ENCODE results near the gene SLC17A5.
"Not testable (repeated sequence)": the region's sequence is repeated elsewhere in the genome, so short reads cannot be mapped to it uniquely, and the experiment has no call there.

The SLC17A5 gene

DNA sequence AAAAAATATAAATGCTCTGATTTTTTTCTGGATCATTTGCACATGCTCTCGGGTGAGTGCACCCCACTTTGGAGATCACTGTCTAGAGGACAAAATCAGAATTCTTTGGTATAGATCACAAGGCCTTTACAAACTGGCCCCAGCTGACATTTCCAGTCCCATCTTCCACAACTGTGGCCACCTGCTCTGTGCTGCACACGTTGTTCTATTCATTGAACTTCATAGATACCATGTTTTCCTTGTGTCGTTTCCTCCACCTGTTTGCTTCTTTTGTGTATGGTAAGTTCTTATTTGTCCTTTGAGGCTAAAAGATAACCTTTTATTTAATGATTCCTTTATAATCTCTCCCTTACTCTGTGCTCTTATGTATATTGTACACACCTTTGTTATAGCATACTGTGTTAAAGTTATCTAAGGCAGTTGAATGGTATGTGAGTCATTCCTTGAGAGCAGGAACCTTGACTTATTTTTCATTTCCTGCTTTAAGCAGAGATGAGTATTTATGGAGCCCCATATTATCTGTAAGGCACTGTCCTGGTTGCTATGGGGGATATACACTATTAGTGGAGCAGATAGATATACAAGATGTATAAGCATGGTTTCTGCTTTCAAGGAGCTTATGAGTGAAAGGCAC is 12.0 kb upstream of the SLC17A5 start:
- DNase-seq, result no peak

DNA sequence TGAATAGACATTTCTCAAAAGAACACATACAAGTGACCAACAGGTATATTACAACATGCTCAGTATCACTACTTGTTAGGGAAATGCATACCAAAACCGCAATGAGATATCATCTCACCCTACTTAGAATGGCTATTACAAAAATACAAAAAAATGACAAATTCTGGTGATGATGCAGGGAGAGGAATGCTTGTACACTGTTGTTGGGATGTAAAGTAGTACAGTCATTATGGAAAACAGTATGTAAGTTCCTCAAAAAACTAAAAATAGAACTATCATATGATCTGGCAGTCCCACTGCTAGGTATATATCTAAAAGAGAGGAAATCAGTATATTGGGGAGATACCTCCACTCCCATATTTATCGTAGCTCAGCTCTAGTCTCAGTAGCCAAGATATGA is 10.9 kb upstream of the SLC17A5 start:
- peak; percentile 27 for DNase-seq

DNA sequence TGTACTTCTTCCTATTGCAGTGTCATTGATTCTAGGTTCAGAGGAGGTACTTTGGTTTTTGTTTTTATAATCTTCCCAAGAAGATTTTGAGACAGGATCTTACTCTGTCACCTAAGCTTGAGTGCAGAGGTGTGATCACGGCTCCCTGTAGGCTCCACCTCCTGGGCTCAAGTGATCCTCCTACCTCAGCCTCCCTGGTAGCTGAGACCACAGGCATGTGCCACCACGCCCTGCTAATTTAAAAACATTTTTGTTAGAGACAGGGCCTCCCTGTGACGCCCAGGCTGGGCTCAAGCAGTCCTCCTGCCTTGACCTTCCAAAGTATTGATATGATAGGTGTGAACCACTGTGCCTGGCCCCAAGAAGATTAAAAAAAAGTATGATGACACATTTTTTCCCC is 3.4 kb upstream of the SLC17A5 start:
- DNase-seq, result no peak

DNA sequence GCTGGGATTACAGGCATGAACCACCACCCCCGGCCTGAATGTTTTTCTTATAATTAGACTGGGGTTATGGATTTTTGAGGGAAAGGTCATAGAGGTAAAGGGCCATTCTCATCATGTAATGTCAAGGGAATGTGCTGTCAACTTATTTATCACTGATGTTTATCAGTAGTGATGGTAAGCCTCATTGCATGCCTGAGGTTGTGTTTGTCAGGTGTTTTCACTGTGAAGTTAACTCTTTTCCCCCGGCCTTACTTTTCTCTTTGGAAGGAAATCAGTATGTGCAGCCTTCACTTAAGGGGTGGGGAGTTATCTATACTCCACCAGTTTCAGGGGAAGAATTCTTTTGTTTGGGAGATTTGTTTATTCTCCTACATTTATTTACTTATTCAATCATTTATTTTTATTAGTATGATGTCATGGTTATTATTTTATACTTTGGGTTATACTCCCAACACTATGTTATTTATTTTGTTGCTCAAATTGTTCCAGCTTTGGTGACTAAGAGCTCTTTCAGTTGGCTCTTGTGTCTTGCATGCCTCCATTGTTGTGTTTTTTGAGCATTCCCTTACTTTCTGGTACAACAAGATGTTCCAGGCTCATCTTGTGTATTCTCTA is 2.8 kb upstream of the SLC17A5 start:
- DNase-seq, result no peak

DNA sequence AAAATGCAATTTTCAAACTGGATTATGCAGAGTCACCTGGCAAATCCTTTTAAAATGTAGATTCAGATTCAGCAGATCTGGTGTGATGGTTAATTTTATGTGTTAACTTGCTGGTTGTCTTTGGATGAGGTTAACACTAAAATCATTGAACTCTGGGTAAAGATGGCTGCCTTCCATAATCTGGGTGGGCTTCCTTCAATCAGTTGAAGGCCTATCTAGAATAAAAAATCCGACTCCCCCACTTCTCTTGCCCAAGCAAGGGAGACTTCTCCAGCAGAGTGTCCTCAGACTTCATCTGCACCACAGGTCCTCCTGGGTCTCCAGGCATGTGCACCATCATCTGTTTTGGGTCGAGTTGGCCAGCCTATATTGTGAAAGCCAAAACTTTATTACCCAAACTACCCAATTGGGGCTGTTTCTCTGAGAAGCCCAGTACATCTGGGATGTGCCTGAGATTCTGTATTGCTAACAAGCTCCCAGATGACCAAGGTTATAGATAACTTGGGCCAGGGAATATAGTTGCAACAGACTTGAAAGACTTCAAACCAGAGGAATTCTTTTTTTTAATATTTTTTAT is 1.6 kb upstream of the SLC17A5 start:
- no peak for DNase-seq

DNA sequence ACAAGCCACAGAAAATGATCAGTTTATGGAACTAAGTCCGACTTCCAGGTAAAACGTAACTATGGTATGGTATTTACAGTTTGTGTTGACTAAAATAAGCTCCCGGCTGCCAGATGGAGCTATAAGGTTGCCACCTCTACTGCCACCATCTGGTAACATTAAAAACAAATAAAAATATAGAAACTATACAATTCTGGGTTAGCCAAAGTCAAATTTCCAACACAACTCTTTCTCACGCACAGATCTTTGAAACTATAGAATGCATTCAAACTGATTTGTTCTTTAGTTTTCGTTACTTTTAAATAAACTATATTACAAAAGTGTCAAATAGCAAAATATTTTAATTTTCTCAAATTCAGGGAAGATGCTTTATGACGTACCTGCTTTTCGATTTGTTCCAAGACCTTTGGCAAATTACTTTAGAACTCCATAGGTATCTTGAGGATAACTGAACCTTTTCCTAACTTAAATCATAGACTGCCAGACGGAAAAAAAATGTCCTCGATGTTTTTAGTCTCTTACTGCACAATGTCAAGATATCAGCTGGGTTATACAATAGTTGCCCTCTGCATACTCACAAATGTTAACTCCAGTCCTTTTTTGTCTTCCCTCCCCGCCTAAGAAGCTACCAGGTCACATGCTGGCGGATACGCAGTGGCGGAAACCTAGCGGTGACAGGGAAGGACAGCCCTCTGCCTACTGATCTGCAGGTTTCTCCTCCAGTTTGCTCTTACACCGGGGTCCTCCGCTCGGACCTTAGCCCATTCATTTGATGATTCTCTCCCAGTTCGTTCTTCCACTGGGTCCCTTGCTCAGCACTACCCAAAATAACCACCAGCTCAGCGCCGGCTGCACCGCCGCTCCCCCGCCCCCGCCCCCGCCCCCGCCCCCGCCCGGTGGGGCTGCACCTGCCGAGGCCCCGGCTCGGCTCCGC is 888 bp downstream of the SLC17A5 start:
- peak; percentile 75 for DNase-seq

DNA sequence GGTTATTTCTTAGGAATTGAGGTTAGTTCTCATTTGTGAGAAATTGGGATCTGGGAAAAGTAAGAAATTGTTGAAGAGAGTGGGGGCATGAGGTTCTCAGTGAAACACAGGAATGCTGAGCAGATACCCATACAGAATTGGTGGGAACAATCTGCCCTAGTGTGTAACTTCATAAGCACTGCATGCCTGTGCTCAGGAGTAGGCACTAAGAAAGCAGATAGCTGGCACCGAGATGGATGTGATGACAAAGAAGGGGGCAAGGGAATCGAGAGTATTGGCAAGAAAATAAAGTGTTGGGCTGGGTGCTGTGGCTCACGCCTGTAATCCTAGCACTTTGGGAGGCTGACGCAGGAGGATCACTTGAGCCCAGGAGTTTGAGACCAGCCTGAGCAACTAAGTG is 4.0 kb downstream of the SLC17A5 start:
- DNase-seq, result no peak

DNA sequence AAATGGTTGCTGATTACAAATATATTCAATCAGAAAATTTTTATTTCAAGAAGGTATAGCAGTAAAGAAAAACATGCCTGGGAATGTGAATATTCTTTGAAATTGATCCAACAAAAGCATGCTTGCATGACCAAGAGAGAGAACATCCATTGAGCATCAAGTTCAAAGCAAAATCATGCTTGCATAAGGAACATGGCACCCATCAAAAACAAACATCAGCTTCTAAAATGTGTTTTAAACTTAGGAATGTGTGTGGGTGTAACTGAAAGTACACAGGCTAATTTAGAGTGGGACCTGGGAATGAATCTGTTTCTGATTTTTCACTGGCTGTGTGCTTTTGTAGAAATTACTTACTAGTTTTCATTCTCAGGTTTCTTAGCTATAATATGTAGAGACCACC is 5.6 kb downstream of the SLC17A5 start:
- no peak for DNase-seq

DNA sequence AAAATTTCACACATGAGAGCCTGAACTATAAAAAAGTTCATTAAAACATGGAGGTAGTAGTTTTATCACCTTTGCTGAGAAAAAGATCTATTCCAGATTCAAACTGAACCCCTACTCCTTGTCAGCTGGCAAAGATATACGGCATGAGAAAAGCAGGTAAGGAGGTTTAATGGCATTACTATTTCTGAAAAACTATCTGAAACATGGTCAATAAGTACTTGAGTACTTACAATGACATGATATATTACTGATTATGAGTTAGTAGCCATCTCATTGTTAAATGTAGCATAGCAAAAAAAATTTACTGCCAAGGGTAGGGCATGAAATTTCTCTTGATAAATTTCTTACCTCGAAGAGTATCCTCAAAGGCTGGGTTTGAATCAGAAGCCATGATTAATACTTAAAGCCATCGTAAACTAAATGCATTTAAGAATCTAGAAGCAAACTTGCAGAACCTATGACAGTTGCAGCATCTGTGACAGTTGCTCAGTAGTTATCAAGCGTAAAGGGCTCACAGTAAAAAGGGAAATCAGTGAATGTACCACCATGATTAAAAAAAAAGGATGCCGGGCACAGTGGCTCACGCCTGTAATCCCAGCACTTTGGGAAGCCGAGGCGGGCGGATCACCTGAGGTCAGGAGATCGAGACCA is 8.7 kb downstream of the SLC17A5 start:
- no peak for DNase-seq

DNA sequence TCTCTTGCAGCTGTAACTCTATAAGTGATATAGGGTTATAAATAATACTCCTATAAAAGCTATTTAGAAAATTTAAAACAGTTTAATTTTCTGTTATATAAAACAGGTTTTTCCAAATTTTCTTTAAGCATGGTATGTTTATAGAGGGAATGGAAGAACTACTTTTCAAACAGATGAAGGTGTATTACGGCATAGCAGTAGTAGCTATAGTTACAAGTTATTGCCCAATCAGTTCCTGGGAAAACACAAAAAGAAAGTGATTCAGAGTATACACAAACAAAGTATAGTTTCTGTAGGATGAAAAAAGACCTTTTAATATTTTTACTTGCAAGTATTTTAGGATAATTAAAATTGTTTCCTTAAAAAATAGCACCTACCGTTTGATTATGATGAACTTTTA is 9.8 kb downstream of the SLC17A5 start:
- DNase-seq, result peak; percentile 14

DNA sequence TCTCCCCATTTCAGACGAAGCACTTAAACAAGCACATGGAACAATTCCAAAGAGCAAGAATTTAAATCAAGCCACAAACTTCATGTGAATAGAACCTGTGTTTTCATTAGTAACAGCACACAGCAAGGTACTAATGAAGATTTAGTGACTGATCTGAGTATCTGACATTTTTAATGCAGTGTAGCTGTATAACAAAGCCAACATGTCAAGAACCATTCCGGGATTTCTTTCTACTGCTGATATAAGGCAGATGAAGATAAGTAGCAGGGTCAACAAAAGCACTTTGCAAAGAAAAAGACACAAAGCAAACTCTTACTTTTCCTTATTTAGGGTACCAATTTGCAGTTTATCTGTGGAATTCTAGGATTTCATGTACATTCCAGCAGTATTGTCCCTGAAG is 11.3 kb downstream of the SLC17A5 start:
- DNase-seq, result no peak

DNA sequence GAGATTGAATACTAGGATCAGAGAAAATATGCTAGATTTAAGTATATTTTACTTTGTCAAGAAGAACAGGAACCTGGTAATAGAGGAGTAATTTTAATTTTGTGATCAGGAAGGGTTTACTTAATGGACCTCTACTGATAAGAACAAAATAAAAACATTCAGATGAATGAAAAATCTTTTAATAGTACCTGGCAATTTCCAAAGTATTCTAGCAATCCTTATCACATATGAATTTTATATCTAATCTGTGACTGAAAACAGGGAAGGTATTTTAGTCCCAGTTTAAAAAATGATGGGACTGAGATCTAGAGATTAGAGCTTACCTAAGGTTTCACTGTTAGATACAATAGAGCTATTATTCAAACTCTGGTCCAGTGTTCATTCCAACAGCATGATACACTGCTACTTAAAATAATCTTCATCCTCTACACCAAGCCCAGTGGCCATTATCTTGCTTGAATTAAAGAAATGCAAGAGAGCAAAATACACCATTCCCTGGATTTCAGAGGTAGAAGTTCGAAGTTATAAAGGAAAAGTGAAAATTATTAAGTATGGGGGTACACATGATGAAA is 13.5 kb downstream of the SLC17A5 start:
- DNase-seq, result no peak

DNA sequence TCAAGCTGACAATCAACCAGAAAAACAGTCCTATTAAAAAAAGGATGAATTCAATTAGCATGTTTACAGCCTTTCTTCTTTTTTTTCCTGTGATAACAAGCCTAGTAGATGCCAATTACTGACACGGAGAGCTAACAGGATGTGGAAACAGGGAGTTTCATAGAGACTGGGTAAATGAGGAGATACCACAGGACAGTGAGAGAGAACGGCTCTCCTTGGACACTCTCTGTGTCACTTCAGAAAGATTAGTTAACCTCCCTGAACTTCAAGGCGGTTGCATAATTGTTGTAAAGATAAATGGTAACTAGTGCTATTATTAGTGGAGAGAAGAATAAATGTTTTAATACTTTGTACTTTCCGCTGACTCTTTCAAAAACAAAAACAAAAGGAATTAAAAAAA is 14.8 kb downstream of the SLC17A5 start:
- no peak for DNase-seq

DNA sequence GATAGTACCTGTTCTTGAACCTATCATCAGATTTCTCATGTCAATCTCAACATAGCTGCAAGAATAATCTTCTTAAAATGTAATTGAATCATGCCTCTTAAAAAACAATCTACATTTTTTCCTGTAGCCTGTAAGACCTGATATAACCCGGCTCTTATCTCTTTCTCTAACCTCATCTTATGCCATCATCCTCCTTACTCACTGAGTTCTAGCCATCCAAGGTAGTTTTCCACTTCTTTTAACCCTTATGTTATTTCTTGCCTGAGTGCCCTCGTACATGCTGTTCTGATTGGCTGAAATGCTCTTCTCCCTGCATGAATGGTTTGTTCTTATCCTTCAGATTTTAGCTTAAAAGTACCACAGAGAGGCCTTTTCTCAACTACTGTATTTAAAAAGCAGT is 16.4 kb downstream of the SLC17A5 start:
- no peak for DNase-seq

DNA sequence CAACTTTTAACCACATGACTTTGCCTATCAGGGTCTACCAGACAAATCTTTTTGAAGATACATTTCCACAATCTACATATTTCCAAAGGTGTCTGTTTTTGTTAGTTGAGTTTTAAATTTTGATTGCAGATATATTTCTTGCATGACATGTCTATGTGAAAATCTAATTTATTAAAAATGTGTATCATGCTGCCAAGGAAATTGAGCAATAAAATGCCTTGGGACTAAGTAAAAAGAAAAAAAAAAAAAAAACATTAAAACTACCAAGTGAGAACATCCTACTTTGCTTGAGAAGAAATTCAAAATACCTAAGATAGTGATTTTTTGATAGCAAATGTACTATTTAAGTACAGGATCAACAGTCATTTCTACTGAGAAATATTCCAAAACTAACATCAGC is 17.7 kb downstream of the SLC17A5 start:
- DNase-seq, result no peak

DNA sequence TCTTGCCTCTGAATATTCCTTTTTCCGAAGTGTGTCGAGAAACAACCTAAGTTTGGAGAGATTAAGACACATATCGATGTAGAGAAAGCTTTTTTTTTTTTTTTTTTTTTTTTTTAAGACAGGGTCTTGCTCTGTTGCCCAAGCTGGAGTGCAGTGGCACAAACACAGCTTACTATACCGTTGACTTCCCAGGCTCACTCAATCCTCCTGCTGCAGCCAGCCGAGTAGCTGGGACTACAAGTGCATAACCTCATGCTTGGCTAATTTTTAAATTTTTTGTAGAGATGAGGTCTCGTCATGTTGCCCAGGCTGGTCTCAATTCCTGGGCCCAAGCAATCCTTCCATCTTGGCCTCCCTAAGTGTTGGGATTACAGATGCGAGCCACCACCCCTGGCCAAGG is 21.4 kb downstream of the SLC17A5 start:
- DNase-seq, result no peak

DNA sequence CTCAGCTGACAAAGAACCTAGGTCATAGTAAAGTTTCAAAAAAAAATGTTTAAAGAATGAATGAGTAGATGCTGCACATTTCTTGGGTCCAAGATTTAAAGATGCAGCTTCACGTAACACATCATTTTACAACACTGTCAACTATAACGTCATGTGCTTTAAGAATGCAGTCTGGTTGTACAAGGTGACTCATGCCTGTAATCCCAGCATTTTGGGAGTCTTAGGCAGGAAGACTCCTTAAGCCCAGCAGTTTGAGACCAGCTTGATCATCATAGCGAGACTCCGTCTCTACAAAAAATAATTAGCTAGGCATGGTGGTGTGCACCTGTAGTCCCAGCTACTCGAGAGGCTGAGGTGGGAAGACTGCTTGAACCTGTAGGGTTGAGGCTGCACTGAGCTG is 21.9 kb downstream of the SLC17A5 start:
- DNase-seq, result no peak

DNA sequence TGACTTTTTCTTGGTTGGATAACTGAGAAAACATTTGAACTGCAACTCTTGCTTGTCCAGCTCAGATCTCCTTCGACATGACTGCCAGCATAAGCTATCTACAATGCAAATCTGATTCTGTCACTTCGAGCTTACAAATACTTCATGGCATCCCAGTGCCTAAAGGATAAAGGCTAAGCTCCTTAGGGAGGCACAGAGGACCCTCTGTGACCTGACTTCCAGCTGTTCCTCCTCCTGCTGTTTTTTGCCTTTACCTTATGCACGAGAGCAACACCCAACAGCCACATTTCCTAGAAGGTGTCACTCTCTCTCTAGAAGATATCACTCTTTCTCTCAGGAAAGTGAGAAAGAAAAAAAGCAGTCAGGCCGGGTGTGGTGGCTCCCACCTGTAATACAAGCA is 23.4 kb downstream of the SLC17A5 start:
- no peak for DNase-seq

DNA sequence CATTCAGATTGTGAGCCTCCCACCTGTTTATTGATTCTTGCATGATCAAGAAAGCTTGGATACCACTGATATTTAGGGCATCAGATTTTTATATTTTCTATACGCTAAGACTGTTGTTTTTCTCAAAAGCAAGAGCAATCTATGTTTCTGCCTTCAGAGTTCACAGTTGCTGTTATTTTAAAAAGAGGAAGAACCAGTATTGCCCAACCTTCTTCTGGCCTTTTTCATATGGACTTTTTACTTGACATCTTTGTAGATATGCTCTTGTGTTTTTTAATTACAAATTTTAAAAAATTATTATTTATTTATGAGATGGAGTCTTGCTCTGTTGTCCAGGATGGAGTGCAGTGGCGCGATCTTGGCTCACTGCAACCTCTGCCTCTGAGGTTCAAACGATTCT is 28.9 kb downstream of the SLC17A5 start:
- DNase-seq, result peak; percentile 37

DNA sequence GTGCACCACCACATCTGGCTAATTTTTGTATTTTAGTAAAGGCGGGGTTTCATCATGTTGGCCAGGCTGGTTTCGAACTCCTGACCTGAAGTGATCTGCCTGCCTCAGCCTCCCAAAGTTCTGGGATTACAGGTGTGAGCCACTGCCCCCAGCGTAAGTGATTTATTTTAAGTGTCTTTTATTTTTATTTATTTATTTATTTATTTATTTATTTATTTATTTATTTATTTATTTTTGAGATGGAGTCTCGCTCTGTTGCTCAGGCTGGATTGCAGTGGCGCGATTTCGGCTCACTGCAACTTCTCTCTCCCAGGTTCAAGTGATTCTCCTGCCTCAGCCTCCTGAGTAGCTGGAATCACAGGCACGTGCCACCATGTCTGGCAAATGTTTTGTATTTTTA is 30.3 kb downstream of the SLC17A5 start:
- DNase-seq, result not testable (repeated sequence)

DNA sequence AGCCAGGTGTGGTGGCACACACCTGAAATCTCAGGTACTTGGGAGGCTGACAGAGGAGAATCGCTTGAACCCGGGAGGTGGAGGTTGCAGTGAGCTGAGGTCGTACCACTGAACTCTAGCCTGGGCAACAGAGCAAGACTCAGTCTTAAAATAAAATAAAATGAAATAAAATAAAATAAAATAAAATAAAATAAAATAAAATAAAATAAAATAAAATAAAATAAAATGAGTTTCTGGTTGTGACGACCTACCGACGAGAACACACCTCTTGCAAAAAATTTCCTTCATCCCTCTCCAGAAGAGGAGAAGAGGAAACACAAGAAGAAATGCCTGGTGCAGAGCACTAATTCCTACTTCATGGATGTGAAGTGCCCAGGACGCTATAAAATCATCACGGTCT is 35.7 kb downstream of the SLC17A5 start:
- DNase-seq, result not testable (repeated sequence)

DNA sequence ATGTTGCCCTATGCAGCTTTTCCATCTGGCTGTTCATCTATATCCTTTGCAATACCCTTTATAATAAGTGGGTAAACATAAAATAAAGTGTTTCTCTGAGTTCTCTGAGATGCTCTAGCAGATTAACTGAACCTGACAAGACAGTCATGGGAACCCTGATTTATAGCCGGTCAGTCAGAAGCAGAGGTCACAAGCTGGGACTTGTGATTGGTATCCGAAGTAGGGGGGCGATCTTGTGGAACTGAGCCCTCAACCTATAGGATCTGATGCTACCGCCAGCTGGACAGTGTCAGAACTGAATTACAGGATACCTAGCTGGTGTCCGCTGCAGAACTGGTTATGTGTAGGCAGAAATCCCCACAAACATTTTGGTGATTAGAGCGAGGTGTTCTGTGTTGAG is 39.0 kb downstream of the SLC17A5 start:
- no peak for DNase-seq

Measured in suppressor macrophage treated with lipopolysaccharide for 4 hours (primary cell).